ENCODE data around the gene ADSS1.
A peak's percentile ranks its signal among the peaks of the same experiment; 100 is the strongest.

The ADSS1 gene

GRCh38 chr14:104705340-104706047, 18.5 kb upstream of the ADSS1 start:
- TF ChIP-seq TEAD4 (IDR thresholded peaks at IDR 0.05) (no peak), REST (IDR thresholded peaks at IDR 0.05; ENCODE audit: low read depth) (no peak), CEBPB (IDR thresholded peaks at IDR 0.05) (no peak)

- TF ChIP-seq CREB1 (IDR thresholded peaks at IDR 0.05; ENCODE audit: low read depth) (no peak), EP300 (IDR thresholded peaks at IDR 0.05; ENCODE audit: borderline replicate concordance) (no peak), TAF1 (IDR thresholded peaks at IDR 0.05; ENCODE audit: low read depth) (no peak), ZBTB7A (IDR thresholded peaks at IDR 0.05; ENCODE audit: low read depth) (no peak), YY1 (IDR thresholded peaks at IDR 0.05; ENCODE audit: low read depth) (no peak), REST (IDR thresholded peaks at IDR 0.05; ENCODE audit: low read depth) (no peak), FOXM1 (IDR thresholded peaks at IDR 0.05; ENCODE audit: borderline replicate concordance, low read depth) (no peak), TCF12 (IDR thresholded peaks at IDR 0.05; ENCODE audit: low read depth) (no peak), TEAD4 (IDR thresholded peaks at IDR 0.05) (no peak), EGR1 (IDR thresholded peaks at IDR 0.05) (no peak), NFIC (IDR thresholded peaks at IDR 0.05) (no peak), USF1 (IDR thresholded peaks at IDR 0.05) (no peak), CEBPB (IDR thresholded peaks at IDR 0.05) (no peak), RAD21 (IDR thresholded peaks at IDR 0.05; ENCODE audit: low read depth) (no peak), MAX (IDR thresholded peaks at IDR 0.05) (no peak)
Measured at GRCh38 chr14:104706733-104707607, 17.1 kb upstream of the ADSS1 start.

- TF ChIP-seq USF1 (IDR thresholded peaks at IDR 0.05) (no peak), ZBTB7A (IDR thresholded peaks at IDR 0.05; ENCODE audit: low read depth) (peak; percentile 59; the same call in 1 of the 2 replicates)
Measured at GRCh38 chr14:104707608-104708595, 16.1 kb upstream of the ADSS1 start.

GRCh38 chr14:104708606-104709268, 15.3 kb upstream of the ADSS1 start:
- TF ChIP-seq EP300 (IDR thresholded peaks at IDR 0.05; ENCODE audit: borderline replicate concordance) (no peak), RAD21 (IDR thresholded peaks at IDR 0.05; ENCODE audit: low read depth) (peak; percentile 88)

- TF ChIP-seq USF1 (IDR thresholded peaks at IDR 0.05) = no peak
- TF ChIP-seq EGR1 (IDR thresholded peaks at IDR 0.05) = no peak
- TF ChIP-seq REST (IDR thresholded peaks at IDR 0.05; ENCODE audit: low read depth) = no peak
- TF ChIP-seq ZBTB7A (IDR thresholded peaks at IDR 0.05; ENCODE audit: low read depth) = no peak
- no peak for TF ChIP-seq FOXM1 (IDR thresholded peaks at IDR 0.05; ENCODE audit: borderline replicate concordance, low read depth)
- no peak for TF ChIP-seq TAF1 (IDR thresholded peaks at IDR 0.05; ENCODE audit: low read depth)
- TF ChIP-seq NFIC (IDR thresholded peaks at IDR 0.05) = no peak
- TF ChIP-seq CEBPB (IDR thresholded peaks at IDR 0.05) = no peak
- no peak for TF ChIP-seq MAX (IDR thresholded peaks at IDR 0.05)
- no peak for TF ChIP-seq EP300 (IDR thresholded peaks at IDR 0.05; ENCODE audit: borderline replicate concordance)
- TF ChIP-seq TEAD4 (IDR thresholded peaks at IDR 0.05) = no peak
- TF ChIP-seq YY1 (IDR thresholded peaks at IDR 0.05; ENCODE audit: low read depth) = no peak
- TF ChIP-seq CREB1 (IDR thresholded peaks at IDR 0.05; ENCODE audit: low read depth) = no peak
- TF ChIP-seq RAD21 (IDR thresholded peaks at IDR 0.05; ENCODE audit: low read depth) = no peak
- TF ChIP-seq TCF12 (IDR thresholded peaks at IDR 0.05; ENCODE audit: low read depth) = no peak
Measured at GRCh38 chr14:104709387-104710039, 14.5 kb upstream of the ADSS1 start.
